ENCODE measurements around the gene APIP. TPM values are rescaled to one million over a fixed set of nuclear protein-coding genes. Genes with fewer than 3 reads are reported as not detected.
A peak's percentile ranks its signal among the peaks of the same experiment; 100 is the strongest.
"Not testable (repeated sequence)": the region's sequence is repeated elsewhere in the genome, so short reads cannot be mapped to it uniquely, and the experiment has no call there.

The APIP gene
- total RNA-seq, 4 donors from 2014 or later, result 20.7 to 40.4 (median 29.0) TPM

DNA sequence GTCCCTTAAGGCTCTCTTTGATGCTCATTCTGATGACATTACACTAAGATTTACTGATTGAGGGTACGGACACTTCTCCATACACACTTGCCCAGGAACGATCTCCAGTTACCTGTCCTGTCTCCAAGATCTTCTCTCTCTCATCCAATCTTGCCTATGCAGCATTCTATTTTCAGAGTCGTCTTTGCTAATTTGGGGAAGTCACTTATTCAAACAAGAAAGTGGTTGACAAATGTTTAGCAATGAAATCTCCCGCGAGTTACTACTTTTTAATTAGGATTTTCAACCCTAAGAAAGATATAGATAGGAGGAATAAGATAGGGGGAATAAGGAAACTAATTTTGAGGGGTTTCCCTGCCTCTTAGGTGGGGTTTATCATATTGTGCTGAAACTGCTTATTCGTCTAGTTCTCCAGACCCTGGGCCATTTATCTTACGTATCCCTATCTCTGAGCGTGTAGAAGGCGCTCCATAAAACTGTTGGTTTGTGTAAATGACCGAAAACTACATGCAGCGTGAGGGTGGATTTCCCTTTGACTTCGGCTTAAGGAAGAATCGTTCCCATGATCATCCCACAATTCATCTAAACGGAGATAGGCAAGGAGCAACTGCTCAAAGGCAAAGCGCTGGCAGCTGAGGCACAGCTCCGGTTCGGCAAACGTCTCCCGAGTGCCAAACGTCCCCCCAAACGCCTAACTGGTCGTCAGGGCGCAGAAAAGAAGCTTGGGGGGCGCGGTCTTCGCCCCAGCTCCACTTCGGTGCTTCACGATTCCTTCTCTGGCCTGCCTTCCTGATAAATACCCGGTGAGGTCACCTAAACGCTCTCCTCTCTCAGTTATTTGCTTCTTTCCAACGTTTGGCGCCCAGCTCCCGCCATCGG lies 804 bp downstream of the APIP start:
- no peaks in the 10 kb centered on the region for H3K36me3 ChIP-seq
- H3K9me3 ChIP-seq, result no peaks in the 10 kb centered on the region
- TF ChIP-seq CTCF (IDR thresholded peaks at IDR 0.05) (no peak), POLR2A (IDR thresholded peaks at IDR 0.05) (no peak)
- H3K27me3 ChIP-seq, result no peaks in the 10 kb centered on the region
- H3K4me3 ChIP-seq, result peak overlapping the region; percentile 78 to 86
- peak overlapping the region; percentile 94 to 97 for H3K27ac ChIP-seq
- DNase-seq, result no peak
- intact Hi-C loops (cut with DNase I; ENCODE audit: low total_unique reads), result no loop called here
- H3K4me1 ChIP-seq, result peaks cover 0 to 6% of the 10 kb centered on the region in 2 donors

- H3K27me3 ChIP-seq; H3K36me3 ChIP-seq; H3K27ac ChIP-seq; DNase-seq; H3K4me3 ChIP-seq; H3K4me1 ChIP-seq; H3K9me3 ChIP-seq; intact Hi-C loops (cut with DNase I; ENCODE audit: low total_unique reads): not testable (repeated sequence)
Measured at GRCh38 chr11:34913556-34913955, 2.6 kb downstream of the APIP start.

DNA sequence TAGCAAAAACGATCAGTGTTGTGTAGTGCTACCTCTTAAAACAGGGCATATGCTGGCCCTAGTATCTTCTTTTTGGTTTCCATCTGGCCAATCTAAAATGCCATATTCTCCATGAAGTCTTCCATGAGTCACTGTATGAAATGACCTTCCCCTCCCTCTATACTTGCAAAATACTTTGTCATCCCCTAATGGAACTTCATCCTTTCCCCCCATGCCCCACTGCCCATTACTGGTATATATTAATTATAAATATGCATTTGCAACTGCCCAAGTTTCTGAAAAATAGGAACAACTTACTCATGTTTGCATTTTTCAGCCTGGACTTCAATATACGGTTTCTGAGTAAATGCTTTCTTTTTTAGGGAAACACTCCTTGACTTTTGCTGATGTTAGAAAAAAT lies 4.5 kb downstream of the APIP start:
- H3K4me3 ChIP-seq, result no peak overlapping the region
- no peaks in the 10 kb centered on the region for H3K9me3 ChIP-seq
- intact Hi-C loops (cut with DNase I; ENCODE audit: low total_unique reads), result no loop called here
- TF ChIP-seq POLR2A (IDR thresholded peaks at IDR 0.05), result no peak
- TF ChIP-seq CTCF (IDR thresholded peaks at IDR 0.05), result no peak
- H3K36me3 ChIP-seq, result no peaks in the 10 kb centered on the region
- H3K4me1 ChIP-seq, result no peaks in the 10 kb centered on the region
- no peak overlapping the region for H3K27ac ChIP-seq
- DNase-seq, result no peak
- H3K27me3 ChIP-seq, result no peaks in the 10 kb centered on the region

DNA sequence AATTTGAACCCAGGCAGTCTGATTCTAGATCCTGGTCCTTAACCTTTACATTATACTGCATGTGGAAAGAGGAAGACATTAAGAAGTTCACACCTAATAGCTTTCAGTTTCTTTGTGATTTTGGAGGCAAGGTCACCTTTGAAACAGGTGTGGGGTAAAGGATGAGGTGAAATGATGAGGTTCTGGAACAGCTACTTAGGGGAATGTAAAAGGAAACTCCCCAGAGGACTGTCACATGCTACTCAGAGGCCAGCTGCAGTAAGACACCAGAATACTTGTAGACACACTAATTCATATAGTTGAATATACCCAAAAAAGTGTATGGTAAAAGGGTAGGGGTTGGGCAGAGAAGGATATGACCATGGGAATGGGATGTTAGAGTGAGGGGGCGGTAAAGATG lies 5.4 kb downstream of the APIP start:
- intact Hi-C loops (cut with DNase I; ENCODE audit: low total_unique reads), result no loop called here
- Histone ChIP-seq H3K4me1 (no peaks in the 10 kb centered on the region), H3K27me3 (no peaks in the 10 kb centered on the region), H3K36me3 (no peaks in the 10 kb centered on the region), H3K9me3 (no peaks in the 10 kb centered on the region), H3K4me3 (no peak overlapping the region), H3K27ac (no peak overlapping the region)
- no peak for DNase-seq
- TF ChIP-seq CTCF (IDR thresholded peaks at IDR 0.05) (no peak), POLR2A (IDR thresholded peaks at IDR 0.05) (no peak)

DNA sequence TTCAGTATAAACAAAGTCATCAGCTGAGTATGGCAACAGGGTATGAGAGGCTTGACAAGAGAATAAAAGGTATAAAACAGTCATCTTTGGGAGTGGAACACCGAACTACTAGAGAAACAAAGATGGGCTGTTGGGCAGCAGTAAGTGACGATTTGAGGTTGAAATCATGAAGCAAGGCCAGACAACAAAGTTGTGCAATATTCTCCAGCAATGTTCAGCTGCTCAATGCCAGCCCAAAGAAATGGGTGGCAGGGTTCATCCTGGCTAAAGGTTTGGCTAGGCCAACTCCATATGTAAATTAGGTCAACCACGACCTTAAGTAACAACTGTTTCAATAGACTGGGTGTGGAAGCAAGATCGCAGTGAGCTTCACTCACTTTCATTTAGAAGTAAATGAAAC lies 6.2 kb downstream of the APIP start:
- no peak for TF ChIP-seq CTCF (IDR thresholded peaks at IDR 0.05)
- no peak for TF ChIP-seq POLR2A (IDR thresholded peaks at IDR 0.05)
- Histone ChIP-seq H3K4me3 (no peak overlapping the region), H3K9me3 (no peaks in the 10 kb centered on the region), H3K27ac (no peak overlapping the region), H3K4me1 (no peaks in the 10 kb centered on the region), H3K27me3 (no peaks in the 10 kb centered on the region), H3K36me3 (no peaks in the 10 kb centered on the region)
- intact Hi-C loops (cut with DNase I; ENCODE audit: low total_unique reads), result no loop called here
- DNase-seq, result no peak
